SK-N-SH (cell line): ENCODE results near the gene CDH13.

Experiments used
- CTCF ChIP-seq: fragments of 200-600 bp; sonication (generic); IDR thresholded peaks from 2 replicates; pipeline ENCODE4 v1.6.1; 2017; ENCODE audit warnings: antibody characterized with exemption, mild to moderate bottlenecking, moderate library complexity
- ELF1 ChIP-seq: IDR thresholded peaks from 2 replicates; pipeline ENCODE4 v1.4.0; 2012
- EP300 ChIP-seq, 2 experiments: IDR thresholded peaks; 2 replicates each; pipeline versions ENCODE4 v1.4.0 to v1.6.1; 2012; ENCODE audit warnings: borderline replicate concordance in 1 of 2, low read depth in 1 of 2, low read length in 1 of 2
- JUND ChIP-seq: IDR thresholded peaks from 2 replicates; pipeline ENCODE4 v1.4.0; 2012
- POLR2AphosphoS5 ChIP-seq: IDR thresholded peaks from 2 replicates; pipeline ENCODE4 v1.6.1; 2012; ENCODE audit warnings: low read depth, low read length
- RXRA ChIP-seq: IDR thresholded peaks from 2 replicates; pipeline ENCODE4 v1.4.0; 2012; ENCODE audit warnings: low read depth, mild to moderate bottlenecking, borderline replicate concordance
- TCF12 ChIP-seq: IDR thresholded peaks from 2 replicates; pipeline ENCODE4 v1.4.0; 2012

- TF ChIP-seq RXRA, result no peak
- TF ChIP-seq EP300 (IDR thresholded peaks at IDR 0.05; ENCODE audit: borderline replicate concordance in 1 of 2, low read depth in 1 of 2, low read length in 1 of 2), result no peak
- TF ChIP-seq JUND, result no peak
- TF ChIP-seq CTCF, result no peak
- no peak for TF ChIP-seq POLR2AphosphoS5
- TF ChIP-seq TCF12, result no peak
- TF ChIP-seq ELF1, result no peak
Measured at GRCh38 chr16:82949016-82949415, 322.2 kb downstream of the CDH13 start.
